Measurements from ENCODE around the gene EMP2. TPM values are rescaled to one million over a fixed set of nuclear protein-coding genes. Genes with fewer than 3 reads are reported as not detected.
A peak's percentile ranks its signal among the peaks of the same experiment; 100 is the strongest.

The EMP2 gene
- polyA plus RNA-seq, 3 donors = not detected

- Mint-ChIP-seq H3K27ac (peak overlapping the region in 2 of 7 donors; percentile 26 to 65), H3K4me3 (no peak overlapping the region), H3K4me1 (no peaks in the 10 kb centered on the region), H3K27me3 (ENCODE audit: low read depth in 3 of 3) (peaks cover 1 to 7% (median 1%) of the 10 kb centered on the region in 3 donors), H3K36me3 (no peaks in the 10 kb centered on the region), H3K9me3 (peaks cover 0 to 7% (median 2%) of the 10 kb centered on the region in 7 donors)
- Histone ChIP-seq H3K4me1 (ENCODE audit: control insufficient read depth in 1 of 2, insufficient read depth in 2 of 2, low read length in 2 of 2) (no peaks in the 10 kb centered on the region), H2AFZ (ENCODE audit: insufficient read depth, low read depth, low read length, poor library complexity, severe bottlenecking) (no peak overlapping the region), H4K20me1 (ENCODE audit: insufficient read depth, low read length) (no peaks in the 10 kb centered on the region), H3K36me3 (replicated peaks in 1 of 2; ENCODE audit: control insufficient read depth in 1 of 2, insufficient read depth in 2 of 2, low read length in 2 of 2) (no peaks in the 10 kb centered on the region), H3K4me2 (replicated peaks; ENCODE audit: extremely low read depth, low read length, poor library complexity, severe bottlenecking) (no peak overlapping the region), H3K4me3 (replicated peaks in 1 of 3; ENCODE audit: low read depth in 2 of 3, low read length in 3 of 3) (no peak overlapping the region), H3K9me3 (replicated peaks in 1 of 2; ENCODE audit: control insufficient read depth in 1 of 2, insufficient read depth in 1 of 2, low read length in 2 of 2) (no peaks in the 10 kb centered on the region), H3K27me3 (ENCODE audit: control insufficient read depth in 2 of 2, insufficient read depth in 2 of 2, low read length in 2 of 2) (no peaks in the 10 kb centered on the region), H3K9ac (ENCODE audit: insufficient read depth, low read length, poor library complexity, severe bottlenecking) (no peak overlapping the region), H3K79me2 (ENCODE audit: insufficient read depth, low read length) (no peaks in the 10 kb centered on the region), H3K27ac (ENCODE audit: low read depth in 1 of 2, low read length in 2 of 2) (no peak overlapping the region)
- 86% methylated on average over 2 of the region's 2 CpGs for WGBS (ENCODE audit: insufficient coverage)
- intact Hi-C loops (cut with micrococcal nuclease) = no loop called here
- TF ChIP-seq CTCF (IDR thresholded peaks at IDR 0.05) = no peak
- DNase-seq = no peak
Observed at GRCh38 chr16:10504404-10504885, 76.0 kb downstream of the EMP2 start.

DNA sequence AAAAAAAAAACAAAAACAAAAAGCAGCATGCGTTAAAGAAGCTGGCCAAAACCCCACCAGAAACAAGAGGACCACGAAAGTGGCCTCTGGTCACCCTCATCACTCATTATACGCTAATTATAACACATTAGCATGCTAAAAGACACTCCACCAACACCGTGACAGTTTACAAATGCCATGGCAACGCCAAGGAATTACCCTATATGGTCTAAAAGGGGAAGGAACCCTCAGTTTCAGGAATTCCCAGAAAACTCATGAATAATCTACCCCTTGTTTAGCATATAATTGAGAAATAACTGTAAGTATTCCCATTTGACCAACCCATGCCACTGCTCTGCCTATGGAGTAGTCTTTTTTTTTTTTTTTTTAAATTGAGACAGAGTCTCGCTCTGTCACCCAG is 77.6 kb downstream of the EMP2 start:
- H3K36me3 ChIP-seq (replicated peaks in 1 of 2; ENCODE audit: control insufficient read depth in 1 of 2, insufficient read depth in 2 of 2, low read length in 2 of 2) = no peaks in the 10 kb centered on the region
- no peaks in the 10 kb centered on the region for H4K20me1 ChIP-seq (ENCODE audit: insufficient read depth, low read length)
- no peak for TF ChIP-seq CTCF (IDR thresholded peaks at IDR 0.05)
- no peak overlapping the region for H2AFZ ChIP-seq (ENCODE audit: insufficient read depth, low read depth, low read length, poor library complexity, severe bottlenecking)
- H3K27me3 ChIP-seq (ENCODE audit: control insufficient read depth in 2 of 2, insufficient read depth in 2 of 2, low read length in 2 of 2) = no peaks in the 10 kb centered on the region
- H3K4me1 Mint-ChIP-seq = no peaks in the 10 kb centered on the region
- H3K4me1 ChIP-seq (ENCODE audit: control insufficient read depth in 1 of 2, insufficient read depth in 2 of 2, low read length in 2 of 2) = no peaks in the 10 kb centered on the region
- H3K36me3 Mint-ChIP-seq = no peaks in the 10 kb centered on the region
- peak in 1 of 3 donors; percentile 66 for DNase-seq
- H3K27me3 Mint-ChIP-seq (ENCODE audit: low read depth in 3 of 3) = peaks cover 1 to 7% (median 1%) of the 10 kb centered on the region in 3 donors
- H3K9me3 ChIP-seq (replicated peaks in 1 of 2; ENCODE audit: control insufficient read depth in 1 of 2, insufficient read depth in 1 of 2, low read length in 2 of 2) = no peaks in the 10 kb centered on the region
- H3K4me3 ChIP-seq (replicated peaks in 1 of 3; ENCODE audit: low read depth in 2 of 3, low read length in 3 of 3) = no peak overlapping the region
- no peak overlapping the region for H3K4me3 Mint-ChIP-seq
- H3K9ac ChIP-seq (ENCODE audit: insufficient read depth, low read length, poor library complexity, severe bottlenecking) = no peak overlapping the region
- intact Hi-C loops (cut with micrococcal nuclease) = no loop called here
- H3K9me3 Mint-ChIP-seq = peaks cover 0 to 8% (median 2%) of the 10 kb centered on the region in 7 donors
- H3K27ac Mint-ChIP-seq = no peak overlapping the region
- WGBS (ENCODE audit: insufficient coverage) = no CpG with 5 or more reads among the region's 6 CpGs
- no peak overlapping the region for H3K27ac ChIP-seq (ENCODE audit: low read depth in 1 of 2, low read length in 2 of 2)
- no peak overlapping the region for H3K4me2 ChIP-seq (replicated peaks; ENCODE audit: extremely low read depth, low read length, poor library complexity, severe bottlenecking)
- H3K79me2 ChIP-seq (ENCODE audit: insufficient read depth, low read length) = no peaks in the 10 kb centered on the region
